ENCODE data around the gene DNASE2B.

Gene DNASE2B, protein sequence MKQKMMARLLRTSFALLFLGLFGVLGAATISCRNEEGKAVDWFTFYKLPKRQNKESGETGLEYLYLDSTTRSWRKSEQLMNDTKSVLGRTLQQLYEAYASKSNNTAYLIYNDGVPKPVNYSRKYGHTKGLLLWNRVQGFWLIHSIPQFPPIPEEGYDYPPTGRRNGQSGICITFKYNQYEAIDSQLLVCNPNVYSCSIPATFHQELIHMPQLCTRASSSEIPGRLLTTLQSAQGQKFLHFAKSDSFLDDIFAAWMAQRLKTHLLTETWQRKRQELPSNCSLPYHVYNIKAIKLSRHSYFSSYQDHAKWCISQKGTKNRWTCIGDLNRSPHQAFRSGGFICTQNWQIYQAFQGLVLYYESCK

DNA sequence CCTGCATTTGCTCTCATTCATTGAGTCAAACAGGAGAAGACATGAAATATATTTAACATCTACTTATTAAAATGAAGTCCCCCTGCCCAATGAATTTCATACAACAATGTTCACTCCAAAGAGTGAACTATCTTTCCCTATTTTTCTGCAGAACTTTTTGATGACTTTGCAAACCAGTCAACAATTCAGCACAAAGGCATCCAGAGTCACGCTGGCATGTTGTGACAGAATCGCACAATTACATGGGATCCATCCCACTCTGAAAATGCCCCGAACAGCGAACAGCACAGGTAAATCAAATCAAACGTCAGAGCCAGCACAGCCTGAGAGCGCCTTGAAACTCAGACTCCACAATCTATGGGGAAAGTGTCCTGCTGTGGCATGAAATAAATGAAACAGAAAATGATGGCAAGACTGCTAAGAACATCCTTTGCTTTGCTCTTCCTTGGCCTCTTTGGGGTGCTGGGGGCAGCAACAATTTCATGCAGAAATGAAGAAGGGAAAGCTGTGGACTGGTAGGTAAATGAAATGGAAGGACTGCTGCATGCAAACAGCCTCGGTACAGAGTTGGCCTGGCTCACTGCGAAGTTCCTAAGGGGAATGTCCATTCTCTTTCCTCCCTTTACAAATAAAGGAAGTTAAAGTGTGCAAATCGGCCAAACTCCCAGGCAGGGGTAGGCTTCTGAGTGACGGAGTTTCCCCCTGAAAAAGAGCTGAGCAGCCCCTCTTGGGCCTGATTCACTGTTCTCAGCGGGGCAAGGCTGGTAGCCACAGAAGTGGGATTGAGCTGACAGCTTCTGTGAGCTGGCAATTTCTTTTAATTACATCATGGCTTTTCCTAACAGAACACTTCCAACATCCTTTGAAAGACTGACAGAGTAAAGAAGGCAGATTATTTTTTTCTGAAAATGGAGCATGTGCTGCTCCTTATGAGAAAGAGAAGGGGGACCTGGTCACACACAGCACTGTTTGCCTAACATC lies at the start of gene DNASE2B:
Gene DNASE2B, plus strand, starts transcription at position 310 of the 981 bp plus-strand sequence. Its CDS starts 81 bp downstream, at position 391.
- no peak for DNase-seq (ENCODE audit: low read depth in 2 of 2)

DNA sequence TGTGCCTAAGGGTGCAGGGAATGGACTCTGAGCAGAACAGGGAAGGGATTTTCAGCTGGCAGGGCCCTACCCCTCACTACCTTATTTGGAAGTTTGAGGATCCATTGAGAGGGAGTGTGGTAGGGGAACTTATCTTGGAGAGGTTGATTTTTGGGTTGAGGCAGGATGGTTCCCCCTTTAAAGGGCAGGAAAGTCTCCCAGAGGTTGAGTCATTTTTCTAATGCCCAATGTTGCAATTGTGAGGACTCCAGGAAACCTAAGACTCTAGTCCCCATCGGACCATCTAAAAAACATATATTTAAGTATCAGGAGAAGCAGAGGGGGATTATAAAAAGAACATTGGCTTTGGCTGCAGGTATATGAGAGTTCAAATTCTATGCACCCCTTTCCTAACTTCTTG lies 49.5 kb upstream of the DNASE2B start:
- no peak for DNase-seq (ENCODE audit: low read depth in 2 of 2)

DNA sequence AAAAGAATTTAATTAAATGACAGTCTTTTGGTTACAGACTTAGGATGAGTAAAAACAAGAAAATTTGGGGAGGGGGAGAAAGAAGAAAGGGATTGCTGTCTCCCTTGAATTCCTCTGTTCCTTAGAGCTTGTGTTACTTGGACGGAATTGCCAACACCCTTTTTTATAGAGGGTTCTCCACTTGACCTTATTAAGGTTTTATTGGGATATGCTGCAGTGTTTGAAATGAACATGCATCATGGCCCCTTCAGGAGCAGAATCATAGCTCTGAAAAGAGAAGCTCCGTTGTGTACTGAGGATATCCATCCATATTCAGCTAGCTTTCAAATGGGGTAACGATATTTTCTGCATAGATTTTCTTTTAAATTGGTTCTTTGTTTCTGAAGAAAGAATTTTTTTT lies 48.2 kb upstream of the DNASE2B start:
- DNase-seq (ENCODE audit: low read depth in 2 of 2), result no peak

DNA sequence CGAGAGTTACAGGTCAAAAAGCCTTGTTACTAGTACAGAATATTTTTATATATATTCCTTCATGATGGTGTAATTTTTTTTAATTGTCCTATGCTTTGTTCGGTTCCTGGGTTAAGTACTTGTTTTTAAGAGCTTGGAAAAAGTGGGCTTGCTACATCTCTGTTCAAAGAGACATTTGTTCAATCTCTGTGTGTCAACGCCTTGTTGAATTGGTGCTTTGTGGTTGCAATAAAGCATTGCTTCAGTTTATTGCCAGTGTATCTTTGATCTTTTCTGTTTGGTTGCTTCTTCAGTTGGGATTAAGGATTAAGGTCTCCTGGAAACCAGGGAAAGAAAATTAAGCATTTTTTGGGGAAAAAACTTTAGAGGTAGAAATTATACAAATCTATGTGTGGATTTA lies 47.7 kb upstream of the DNASE2B start:
- DNase-seq (ENCODE audit: low read depth in 2 of 2), result no peak

DNA sequence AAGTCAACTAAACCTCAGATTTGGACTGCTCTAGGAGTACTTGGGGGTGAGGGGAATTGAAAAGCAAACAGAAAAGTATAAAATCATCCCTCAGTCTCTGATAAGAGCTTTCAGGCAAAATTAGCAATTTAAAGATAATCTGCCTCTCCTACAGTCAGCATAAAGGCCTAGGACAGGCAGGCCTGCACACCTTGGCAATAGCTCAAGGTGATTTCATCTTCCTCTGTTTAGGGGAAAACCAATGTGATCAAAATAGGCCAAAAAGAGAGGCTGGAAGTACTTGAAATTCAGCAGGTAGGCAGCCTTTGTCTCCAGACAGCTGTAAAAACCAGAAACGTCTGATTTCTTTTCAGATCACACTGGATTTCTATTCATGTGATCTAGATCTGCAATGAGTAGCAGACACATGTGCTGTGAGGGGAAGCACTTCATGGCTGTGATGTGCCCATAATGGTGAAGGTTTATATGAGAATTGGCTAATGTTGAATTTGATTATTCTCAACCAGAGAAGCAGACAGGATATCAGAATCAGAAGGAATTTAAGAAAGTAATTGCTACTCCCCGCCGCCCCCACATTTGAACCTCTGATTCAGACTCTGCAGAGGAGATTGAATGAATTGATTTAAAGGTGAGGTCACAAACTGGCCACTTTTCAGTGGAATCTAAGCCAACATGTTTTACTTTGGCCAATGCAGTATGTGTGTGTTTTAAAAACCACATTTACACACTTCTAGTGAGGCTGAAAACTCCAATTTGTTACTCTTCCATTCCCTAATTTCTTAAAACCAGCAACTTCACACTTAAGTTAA lies 45.8 kb upstream of the DNASE2B start:
- no peak for DNase-seq (ENCODE audit: low read depth in 2 of 2)

DNA sequence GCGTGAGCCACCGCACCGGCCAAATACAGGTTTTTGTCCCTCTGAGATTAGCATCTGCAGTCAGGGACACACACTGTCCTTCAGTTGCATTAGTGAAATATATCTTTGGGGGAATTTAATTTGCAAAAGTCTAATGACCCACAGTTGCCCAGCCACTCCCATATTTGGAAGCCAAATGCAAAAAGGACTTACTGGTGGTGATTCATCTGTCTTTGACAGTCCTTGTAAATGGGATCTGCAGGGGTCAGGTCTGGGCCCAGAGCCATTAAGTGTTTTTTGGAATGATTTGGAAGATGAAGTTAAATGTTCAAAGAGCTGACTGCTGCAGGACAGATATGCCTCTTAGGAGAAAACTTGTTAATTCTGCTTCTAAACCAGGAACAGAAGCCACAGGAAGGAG lies 44.6 kb upstream of the DNASE2B start:
- DNase-seq (ENCODE audit: low read depth in 2 of 2), result no peak

DNA sequence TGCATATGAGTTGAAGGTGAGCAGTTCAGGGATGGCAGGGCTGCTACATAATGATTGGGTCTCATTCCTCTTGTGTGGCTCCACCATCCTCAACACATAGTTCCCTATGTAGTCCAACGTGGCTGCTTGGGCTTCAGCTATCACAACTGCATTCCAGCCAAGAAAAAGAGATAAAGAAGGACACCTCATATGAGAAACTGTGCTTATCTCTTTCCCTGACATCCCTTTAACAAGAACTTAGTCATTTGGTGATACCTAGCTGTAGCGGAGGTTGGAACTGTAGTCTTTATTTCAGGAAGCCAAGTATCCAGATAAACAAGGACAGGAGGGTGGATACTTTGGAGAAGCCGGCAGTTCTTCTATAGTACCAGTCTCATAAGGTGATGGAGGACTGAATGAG lies 42.7 kb upstream of the DNASE2B start:
- DNase-seq (ENCODE audit: low read depth in 2 of 2), result no peak

DNA sequence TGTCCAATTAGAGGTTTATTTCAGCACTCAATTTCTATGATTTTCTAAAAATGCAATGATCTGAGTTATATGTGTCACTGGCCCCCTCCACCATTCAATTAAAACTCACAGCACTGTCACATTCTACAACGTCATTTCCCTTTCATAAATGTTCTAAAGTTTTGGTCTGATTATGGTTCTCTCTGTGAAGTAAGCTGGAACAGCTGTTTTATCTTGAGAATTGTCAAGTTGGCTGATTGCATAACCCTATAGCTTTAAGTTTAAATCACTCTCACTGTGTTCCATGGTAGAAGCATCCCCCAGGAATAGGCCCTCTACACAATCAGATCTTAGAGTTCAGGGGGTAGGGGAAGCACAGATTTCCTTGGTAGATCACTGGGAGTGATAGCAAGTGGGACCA lies 41.4 kb upstream of the DNASE2B start:
- DNase-seq (ENCODE audit: low read depth in 2 of 2), result no peak

DNA sequence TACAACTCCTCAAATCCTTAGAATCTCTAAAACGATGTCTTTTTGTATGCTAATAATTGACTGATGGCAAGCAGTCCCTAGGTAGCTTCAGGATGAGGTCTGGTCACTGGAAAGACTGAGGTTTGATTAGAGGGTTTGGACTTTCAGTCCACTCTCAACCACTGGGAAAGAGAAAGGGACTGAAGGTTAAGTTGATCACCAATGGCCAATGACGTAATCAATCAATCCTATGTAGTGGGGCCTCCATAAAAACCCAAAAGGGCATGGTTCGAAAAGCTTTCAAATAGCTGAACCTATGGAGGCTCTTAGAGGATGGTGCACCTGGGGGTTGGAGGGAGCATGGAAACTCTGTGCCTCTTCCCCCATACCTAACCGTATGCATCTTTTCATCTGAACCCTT lies 39.6 kb upstream of the DNASE2B start:
- no peak for DNase-seq (ENCODE audit: low read depth in 2 of 2)

DNA sequence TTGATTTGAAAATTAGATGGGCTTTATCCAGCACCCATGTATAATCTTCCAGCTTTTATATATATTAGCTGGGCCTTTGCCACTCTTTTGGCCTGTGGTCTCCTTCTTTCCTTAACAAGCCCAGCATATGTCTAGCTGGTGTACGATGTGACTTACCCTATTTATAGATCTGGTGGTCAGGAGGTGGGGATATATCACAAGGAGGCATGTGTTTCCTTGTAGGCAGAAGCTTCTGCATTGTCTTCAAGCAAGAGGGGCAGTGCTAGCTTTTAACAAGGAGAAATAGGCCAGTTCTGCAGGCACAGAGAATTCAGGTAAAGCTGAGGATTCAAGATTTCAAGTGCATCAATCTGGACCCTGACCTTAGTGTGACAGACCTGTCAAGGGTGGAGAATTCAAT lies 38.0 kb upstream of the DNASE2B start:
- DNase-seq (ENCODE audit: low read depth in 2 of 2), result no peak

DNA sequence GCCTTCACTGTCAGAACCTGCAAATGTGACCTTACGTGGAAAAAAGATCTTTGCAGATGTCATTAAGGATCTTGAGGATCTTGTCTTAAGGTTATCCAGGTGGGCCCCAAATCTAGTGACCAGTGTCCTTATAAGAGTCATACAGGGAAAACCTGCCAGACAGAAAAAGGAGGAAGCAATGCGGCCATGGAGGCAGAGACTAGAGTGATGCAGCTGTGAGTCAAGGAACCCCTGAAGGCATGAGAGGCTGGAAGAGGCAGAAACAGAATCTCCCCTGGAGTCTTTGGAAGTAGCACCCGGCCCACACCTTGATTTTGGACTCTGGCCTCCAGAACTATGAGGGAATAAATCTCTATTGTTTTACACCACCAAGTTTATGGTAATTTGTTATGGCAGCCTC lies 36.5 kb upstream of the DNASE2B start:
- no peak for DNase-seq (ENCODE audit: low read depth in 2 of 2)

DNA sequence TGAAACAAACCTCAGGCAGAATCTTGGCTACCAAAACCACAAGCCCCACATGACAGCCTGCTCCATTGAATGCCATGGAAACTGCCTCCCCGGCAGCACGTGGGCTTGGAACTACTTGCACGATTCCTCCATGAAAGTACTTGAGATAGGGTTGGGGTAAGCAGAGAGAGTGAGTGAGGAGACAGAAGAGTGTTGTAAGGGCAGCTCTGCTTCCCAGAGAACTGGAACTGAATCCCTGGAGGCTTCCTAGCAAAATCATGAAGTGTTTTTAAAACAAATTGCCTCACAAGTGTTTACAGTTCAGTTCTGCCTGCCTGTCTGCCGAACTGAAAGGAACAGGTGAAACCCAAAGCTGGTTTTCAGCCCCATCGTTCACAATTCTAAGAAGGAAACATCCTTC lies 35.3 kb upstream of the DNASE2B start:
- DNase-seq (ENCODE audit: low read depth in 2 of 2), result no peak

DNA sequence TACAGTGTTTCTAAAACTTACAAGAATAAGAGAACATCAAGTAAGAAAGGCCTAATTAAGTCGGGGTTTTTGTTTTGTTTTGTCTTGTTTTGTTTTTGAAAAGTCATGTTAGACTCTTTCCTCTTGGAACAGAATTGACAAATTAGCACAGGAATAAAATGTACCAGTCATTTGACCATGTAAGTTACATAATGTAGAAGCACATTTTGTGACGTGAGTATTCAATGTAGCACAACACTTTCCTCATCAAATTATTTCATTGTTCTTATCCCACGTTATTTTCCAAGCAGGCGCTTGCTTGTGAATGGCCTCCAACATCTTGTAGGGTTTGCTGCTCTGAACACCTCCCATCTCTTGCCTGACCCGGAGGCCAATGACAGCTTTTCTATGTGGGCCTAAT lies 34.7 kb upstream of the DNASE2B start:
- no peak for DNase-seq (ENCODE audit: low read depth in 2 of 2)

DNA sequence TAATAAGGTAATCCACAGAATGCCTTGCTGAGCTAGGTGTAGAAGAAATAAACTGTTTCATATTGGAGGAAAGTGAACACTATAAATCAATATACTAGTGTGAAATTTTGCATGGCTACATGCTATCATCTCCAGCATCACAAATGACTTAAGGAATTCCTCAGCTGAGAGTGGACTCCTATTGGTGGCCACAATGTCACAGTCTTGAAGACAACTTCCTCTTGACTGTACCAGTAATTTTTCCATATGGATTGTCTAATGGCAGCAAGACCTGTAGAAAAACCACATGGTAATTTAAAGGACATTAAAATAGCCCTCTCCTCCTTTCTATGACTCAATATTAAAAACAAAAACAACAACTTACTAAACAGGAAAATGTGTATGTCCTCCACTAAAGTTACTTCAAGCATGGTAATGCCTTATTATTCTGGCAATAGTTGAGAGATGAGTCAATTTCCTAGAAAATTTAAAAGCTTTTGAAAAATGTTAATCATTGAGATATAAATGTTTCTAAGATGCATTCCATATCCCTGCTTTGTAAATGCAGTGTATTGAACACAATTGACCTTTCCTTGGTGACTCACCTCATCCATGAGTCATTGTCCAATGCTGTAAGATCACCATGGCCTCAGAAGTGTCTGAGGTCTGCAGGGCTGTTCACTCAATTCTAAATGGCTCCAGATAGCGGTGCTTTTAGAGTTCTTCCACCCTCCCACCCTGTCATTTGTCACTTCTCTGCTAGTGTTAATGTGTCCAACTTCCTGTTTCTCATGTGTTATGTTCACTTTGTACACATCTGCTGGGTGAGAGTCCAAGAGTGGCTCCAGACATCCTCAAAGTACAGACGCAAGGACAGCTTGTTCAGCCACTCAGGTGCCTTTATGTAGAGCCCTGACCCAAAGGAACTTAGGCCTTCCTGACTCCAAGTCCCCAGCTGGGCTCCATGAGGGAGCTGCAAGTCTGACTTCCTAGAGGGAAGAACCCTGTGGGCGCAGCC lies 32.8 kb upstream of the DNASE2B start:
- DNase-seq (ENCODE audit: low read depth in 2 of 2), result no peak

DNA sequence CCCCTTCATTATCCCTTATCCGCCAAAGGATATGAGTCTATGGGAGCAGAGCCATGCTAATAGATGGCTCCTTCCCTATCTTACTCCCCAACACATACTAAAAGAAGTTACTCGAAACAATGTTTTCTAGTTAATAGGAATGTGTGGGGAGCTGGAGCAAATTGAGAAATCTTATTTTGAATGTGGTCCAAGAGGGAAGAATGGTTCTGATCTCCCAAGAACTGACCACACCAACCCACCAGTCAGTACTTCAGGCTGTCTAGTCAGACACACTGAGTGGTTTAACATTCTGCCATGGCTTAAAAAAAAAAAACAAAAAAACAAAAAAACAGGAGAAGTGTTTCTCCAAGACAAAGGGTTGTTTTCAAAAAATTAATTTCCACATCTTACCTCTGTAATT lies 31.5 kb upstream of the DNASE2B start:
- no peak for DNase-seq (ENCODE audit: low read depth in 2 of 2)

DNA sequence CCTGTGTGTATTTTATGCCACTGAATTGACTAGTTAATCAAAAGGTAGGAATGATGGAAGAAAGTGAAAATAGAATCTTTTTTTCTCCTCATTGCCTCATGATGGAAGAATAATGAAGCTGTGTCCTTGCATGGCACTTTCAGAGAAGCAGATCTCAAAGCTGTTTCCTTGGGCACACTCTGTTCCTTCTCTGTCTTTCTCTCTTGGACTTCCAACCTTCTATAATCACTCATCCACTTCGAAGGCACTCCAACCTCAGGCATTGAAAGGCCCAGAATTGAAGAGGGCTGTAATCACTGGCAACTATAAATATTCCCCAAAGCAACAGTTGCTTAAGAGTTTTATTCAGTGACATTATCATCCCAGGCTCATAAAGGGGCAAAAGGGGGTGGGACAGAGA lies 31.1 kb upstream of the DNASE2B start:
- no peak for DNase-seq (ENCODE audit: low read depth in 2 of 2)

DNA sequence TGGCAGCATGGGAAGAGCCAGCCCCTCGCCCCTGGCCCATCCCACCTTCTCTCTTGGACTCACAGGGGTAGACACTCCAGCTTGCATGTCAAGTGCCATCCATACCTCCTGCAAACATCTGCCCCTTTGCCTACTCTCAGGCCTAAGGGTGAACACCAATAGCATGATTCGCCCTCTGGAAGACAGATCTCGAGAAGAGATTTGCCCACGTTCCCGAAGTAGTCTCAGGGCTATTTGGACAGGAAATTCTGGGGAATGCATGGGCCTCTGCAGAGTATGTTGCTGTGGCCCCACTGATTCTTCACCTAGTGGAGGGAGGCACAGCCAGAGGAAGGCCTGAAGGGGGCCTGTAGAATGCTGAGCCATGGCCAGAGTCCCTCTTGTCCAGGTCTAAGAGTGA lies 29.8 kb upstream of the DNASE2B start:
- DNase-seq (ENCODE audit: low read depth in 2 of 2), result no peak

DNA sequence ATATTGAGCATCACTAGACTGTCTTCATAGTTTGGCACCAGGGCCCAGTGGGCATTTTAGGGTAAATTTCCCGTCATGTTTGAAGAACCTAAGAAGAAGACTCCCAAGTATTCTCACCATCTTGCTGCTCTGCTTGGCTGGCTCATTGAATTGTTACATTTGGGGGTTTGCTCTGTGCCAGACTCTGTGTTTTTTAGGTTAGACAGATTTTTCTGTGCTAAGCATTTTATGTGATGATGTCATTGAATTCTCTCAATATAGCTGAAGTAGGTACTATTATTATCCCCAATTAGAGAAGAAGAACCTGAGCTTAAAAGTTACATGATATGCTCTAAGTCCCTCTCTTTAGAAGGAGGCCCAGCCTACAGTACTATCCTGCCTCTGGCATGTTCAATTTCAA lies 28.0 kb upstream of the DNASE2B start:
- DNase-seq (ENCODE audit: low read depth in 2 of 2), result no peak

DNA sequence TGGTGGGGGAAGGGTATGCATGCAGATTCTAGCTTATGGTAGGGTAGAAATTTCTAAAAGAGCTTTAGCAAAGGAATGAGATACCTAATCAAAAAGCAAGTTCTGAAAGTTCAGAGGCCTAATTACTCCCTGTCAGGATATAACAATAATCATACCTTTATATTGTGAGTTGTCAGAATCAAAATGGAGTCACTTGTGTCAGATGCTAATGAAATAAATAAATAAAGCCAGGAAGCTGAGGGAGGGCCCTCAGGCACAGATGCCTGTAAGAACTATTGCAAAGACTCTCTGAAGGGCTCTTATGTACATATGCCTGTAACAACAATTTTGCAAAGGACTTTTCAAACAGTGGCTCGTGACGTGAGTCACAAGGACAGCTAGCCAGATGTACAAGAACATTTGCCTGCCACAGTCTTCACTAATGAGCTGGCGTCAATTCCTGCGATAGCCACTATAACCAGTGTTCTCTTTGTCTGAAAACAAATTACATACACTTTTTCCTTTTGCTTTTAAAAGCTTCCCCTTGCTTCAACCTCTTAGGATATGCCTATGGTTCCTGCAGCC lies 27.4 kb upstream of the DNASE2B start:
- DNase-seq (ENCODE audit: low read depth in 2 of 2), result no peak

DNA sequence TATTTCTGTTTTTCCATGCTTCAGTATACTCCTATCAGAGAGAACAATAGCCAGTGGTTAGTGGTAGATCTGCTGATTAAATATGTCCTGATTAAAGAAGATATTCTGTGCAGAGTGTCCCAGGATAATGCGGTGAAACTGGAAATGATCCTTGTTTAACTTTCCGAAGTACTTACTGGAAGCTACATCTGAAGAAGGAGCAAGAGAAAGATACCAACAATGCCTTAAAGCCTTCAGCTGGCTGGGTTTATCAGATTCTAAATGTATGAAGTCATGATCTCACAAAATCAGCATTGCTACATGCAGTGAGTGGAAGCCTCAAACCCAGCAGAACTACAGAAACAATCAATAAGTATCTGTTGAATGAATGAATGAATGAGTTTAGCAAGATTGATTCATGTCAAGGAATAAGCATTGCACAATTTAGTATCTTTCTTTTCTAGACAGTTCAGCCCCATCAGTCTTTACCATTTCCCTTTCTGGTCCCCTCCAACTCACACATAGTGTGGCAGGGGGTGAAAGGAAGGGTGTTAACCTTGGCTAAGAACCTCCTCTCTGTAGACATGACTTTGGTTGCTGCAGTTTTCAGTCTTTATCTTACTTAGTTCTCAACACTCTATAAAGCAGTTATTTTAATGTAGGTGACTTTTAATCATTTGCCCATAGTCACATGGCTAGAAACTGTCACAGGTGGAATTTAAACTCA lies 24.7 kb upstream of the DNASE2B start:
- no peak for DNase-seq (ENCODE audit: low read depth in 2 of 2)
